ENCODE results near the gene SCGB2B2.

GRCh38 chr19:34678421-34678820 is 1.5 kb upstream of the SCGB2B2 start:
- TF ChIP-seq CTCF (IDR thresholded peaks at IDR 0.05; ENCODE audit: insufficient read depth, low read depth, low read length) (no peak), EZH2 (IDR thresholded peaks at IDR 0.05; ENCODE audit: insufficient read depth, low read length) (no peak)
